K562 (cell line): ENCODE results near the gene HDAC1. TPM values are rescaled to one million over a fixed set of nuclear protein-coding genes. Genes with fewer than 3 reads are reported as not detected.

Experiments used
- ATF7 ChIP-seq: fragments of 450-650 bp; IDR thresholded peaks from 2 replicates; pipeline ENCODE4 v1.7.1; 2014; ENCODE audit warnings: mild to moderate bottlenecking, moderate library complexity
- HMGXB4 ChIP-seq: sonication (generic); formaldehyde crosslinking; IDR thresholded peaks from 2 replicates; pipeline ENCODE4 v1.8.1; 2023; ENCODE audit warnings: mild to moderate bottlenecking, missing genetic modification reagents
- NFE2 ChIP-seq: IDR thresholded peaks from 2 replicates; pipeline ENCODE4 v1.6.1; 2014; ENCODE audit warnings: antibody characterized with exemption, low read depth
- PREB ChIP-seq: sonication (generic); formaldehyde crosslinking; IDR thresholded peaks from 2 replicates; pipeline ENCODE4 v1.8.1; 2023; ENCODE audit warnings: mild to moderate bottlenecking, missing genetic modification reagents
- THRA ChIP-seq: fragments of 450-650 bp; IDR thresholded peaks from 2 replicates; pipeline ENCODE4 v1.6.1; 2017; ENCODE audit warnings: mild to moderate bottlenecking, moderate library complexity
- TSC22D4 ChIP-seq: fragments of 450-650 bp; IDR thresholded peaks from 2 replicates; pipeline ENCODE4 v1.6.1; 2016; ENCODE audit warnings: missing genetic modification characterization, missing biosample characterization, control low read depth
- TSHZ1 ChIP-seq: fragments of 250-450 bp; sonication (Bioruptor Pico); IDR thresholded peaks from 2 replicates; pipeline ENCODE4 v1.4.0; 2020; ENCODE audit warnings: mild to moderate bottlenecking, moderate library complexity
- ZBTB40 ChIP-seq, 2 experiments: fragments of 450-650 bp in 1 of 2; sonication (generic) in 1 of 2; formaldehyde crosslinking in 1 of 2; IDR thresholded peaks; 2 replicates each; pipeline versions ENCODE4 v1.7.1 to v1.9.0; 2016 to 2022; ENCODE audit warnings: inconsistent platforms in 1 of 2, mild to moderate bottlenecking in 1 of 2, missing genetic modification reagents in 1 of 2
- polyA plus RNA-seq, 8 experiments: library from polyadenylated mRNA; depleted of rRNA in 4 of 8; stranded (reverse) in 5 of 8; unstranded in 3 of 8; fragments of >200 nt; fragmentation: Nextera tagmentation in 2 of 8; fragmentation: Illumina TruSeq in 1 of 8; extraction: Ambion mirVana in 2 of 8; extraction: Trizol in 1 of 8; gene quantifications; 2 replicates each; pipeline versions ENCODE4 v1.2.1 to v1.2.3, GENCODE V29; 2011 to 2014; ENCODE audit warnings: inconsistent platforms in 1 of 8, missing spikeins in 1 of 8
- total RNA-seq, 7 experiments: library from RNA; depleted of rRNA in 6 of 7; stranded (reverse); fragments of >200 nt in 6 of 7; fragmentation: Illumina TruSeq in 2 of 7; extraction: Trizol in 2 of 7; gene quantifications; 2 replicates each; pipeline versions ENCODE4 v1.2.1 to v1.2.3, GENCODE V29; 2011 to 2021; ENCODE audit warnings: low replicate concordance in 1 of 7

HDAC1 gene
- total and polyA plus RNA-seq, 9 of the 15 experiments (the other 6 are each of a cell fraction or from before 2014, with no cell fraction given): 169 to 384 (median 193) TPM

- TF ChIP-seq THRA: no peak
- peak; percentile 59; the same call in 1 of the 2 replicates for TF ChIP-seq ATF7
- no peak for TF ChIP-seq NFE2
- TF ChIP-seq ZBTB40 (IDR thresholded peaks at IDR 0.05): no peak
- TF ChIP-seq ZBTB40 (CRISPR knock-in tag; IDR thresholded peaks at IDR 0.05): no peak
- no peak for TF ChIP-seq TSHZ1 (CRISPR knock-in tag)
- no peak for TF ChIP-seq TSC22D4
- peak; percentile 57; the same call in 1 of the 2 replicates for TF ChIP-seq HMGXB4
- TF ChIP-seq PREB (CRISPR knock-in tag): no peak
Measured at GRCh38 chr1:32247983-32248889, 43.6 kb upstream of the HDAC1 start (continued).
